Ishikawa (cell line): ENCODE data around the gene SPC24.

Experiments used
- CEBPB ChIP-seq: IDR thresholded peaks from 2 replicates; pipeline ENCODE4 v1.6.1; 2012
- CREB1 ChIP-seq: IDR thresholded peaks from 2 replicates; pipeline ENCODE4 v1.6.1; 2012; ENCODE audit warnings: low read depth
- EGR1 ChIP-seq: IDR thresholded peaks from 2 replicates; pipeline ENCODE4 v1.6.1; 2012
- EP300 ChIP-seq: IDR thresholded peaks from 2 replicates; pipeline ENCODE4 v1.6.1; 2012; ENCODE audit warnings: borderline replicate concordance
- FOXM1 ChIP-seq: IDR thresholded peaks from 2 replicates; pipeline ENCODE4 v1.6.1; 2012; ENCODE audit warnings: low read depth, borderline replicate concordance
- MAX ChIP-seq: IDR thresholded peaks from 2 replicates; pipeline ENCODE4 v1.6.1; 2012
- NFIC ChIP-seq: IDR thresholded peaks from 2 replicates; pipeline ENCODE4 v1.6.1; 2012
- RAD21 ChIP-seq: IDR thresholded peaks from 2 replicates; pipeline ENCODE4 v1.6.1; 2012; ENCODE audit warnings: low read depth
- REST ChIP-seq: IDR thresholded peaks from 2 replicates; pipeline ENCODE4 v1.6.1; 2012; ENCODE audit warnings: low read depth, mild to moderate bottlenecking
- TAF1 ChIP-seq: IDR thresholded peaks from 2 replicates; pipeline ENCODE4 v1.6.1; 2012; ENCODE audit warnings: low read depth, mild to moderate bottlenecking
- TCF12 ChIP-seq: IDR thresholded peaks from 2 replicates; pipeline ENCODE4 v1.6.1; 2012; ENCODE audit warnings: low read depth
- TEAD4 ChIP-seq: IDR thresholded peaks from 2 replicates; pipeline ENCODE4 v1.6.1; 2012
- USF1 ChIP-seq: IDR thresholded peaks from 2 replicates; pipeline ENCODE4 v1.6.1; 2012
- YY1 ChIP-seq: IDR thresholded peaks from 2 replicates; pipeline ENCODE4 v1.6.1; 2012; ENCODE audit warnings: low read depth

- no peak for TF ChIP-seq TAF1
- no peak for TF ChIP-seq NFIC
- no peak for TF ChIP-seq TEAD4
- TF ChIP-seq REST: no peak
- TF ChIP-seq RAD21: no peak
- TF ChIP-seq MAX: no peak
- no peak for TF ChIP-seq YY1
- no peak for TF ChIP-seq TCF12
- no peak for TF ChIP-seq USF1
- TF ChIP-seq EP300: no peak
- TF ChIP-seq CREB1: no peak
- TF ChIP-seq CEBPB: no peak
- TF ChIP-seq EGR1: no peak
- no peak for TF ChIP-seq FOXM1
Observed at GRCh38 chr19:11106477-11106876, 49.1 kb downstream of the SPC24 start.
